ENCODE data around the gene MLANA.
"Not testable (repeated sequence)": the region's sequence is repeated elsewhere in the genome, so short reads cannot be mapped to it uniquely, and the experiment has no call there.

The MLANA gene

GRCh38 chr9:5876026-5876425 is 14.7 kb upstream of the MLANA start:
- no peak for TF ChIP-seq CTCF (IDR thresholded peaks at IDR 0.05)
- TF ChIP-seq ZFX (IDR thresholded peaks at IDR 0.05; ENCODE audit: borderline replicate concordance), result no peak
- H3K27ac ChIP-seq, result no peak overlapping the region

- no peak for TF ChIP-seq CTCF (IDR thresholded peaks at IDR 0.05)
- no peak for TF ChIP-seq ZFX (IDR thresholded peaks at IDR 0.05; ENCODE audit: borderline replicate concordance)
These were observed 14.0 kb upstream of the MLANA start for GRCh38 chr9:5876711-5877110.

GRCh38 chr9:5879419-5880181 is 11.1 kb upstream of the MLANA start:
- peak overlapping the region; percentile 55 for H3K27ac ChIP-seq
- no peak for TF ChIP-seq ZFX (IDR thresholded peaks at IDR 0.05; ENCODE audit: borderline replicate concordance)
- TF ChIP-seq CTCF (IDR thresholded peaks at IDR 0.05), result no peak

More at GRCh38 chr9:5876711-5877110, 14.0 kb upstream of the MLANA start:
- no peak overlapping the region for H3K27ac ChIP-seq

GRCh38 chr9:5882244-5883012 is 8.3 kb upstream of the MLANA start:
- H3K27ac ChIP-seq, result not testable (repeated sequence)

GRCh38 chr9:5884191-5884590 is 6.5 kb upstream of the MLANA start:
- TF ChIP-seq CTCF (IDR thresholded peaks at IDR 0.05) (no peak), ZFX (IDR thresholded peaks at IDR 0.05; ENCODE audit: borderline replicate concordance) (no peak)
- H3K27ac ChIP-seq, result no peak overlapping the region

GRCh38 chr9:5886114-5886939 is 4.4 kb upstream of the MLANA start:
- TF ChIP-seq CTCF (IDR thresholded peaks at IDR 0.05) (peak; percentile 95), ZFX (IDR thresholded peaks at IDR 0.05; ENCODE audit: borderline replicate concordance) (no peak)
- no peak overlapping the region for H3K27ac ChIP-seq

GRCh38 chr9:5892456-5893133 is 1.9 kb downstream of the MLANA start:
- no peak overlapping the region for H3K27ac ChIP-seq
- TF ChIP-seq CTCF (IDR thresholded peaks at IDR 0.05) (no peak), ZFX (IDR thresholded peaks at IDR 0.05; ENCODE audit: borderline replicate concordance) (no peak)
